IMR-90 (cell line): ENCODE results near the gene CXorf49. TPM values are rescaled to one million over a fixed set of nuclear protein-coding genes. Genes with fewer than 3 reads are reported as not detected.

Experiments
- ATAC-seq: fragments of 200-7000 bp; cut with Tn5 transposase; 2 replicates; pipeline ENCODE4 v1.9.1; 2020; ENCODE audit warnings: low read depth, mild to moderate bottlenecking, moderate library complexity
- BruUV-seq: library from RNA; stranded (reverse); fragments of 400-500 nt; replicated peaks from 2 replicates; lab custom pipeline; 2021; lab: Mats Ljungman, UMichigan
- CTCF ChIA-PET: fragments of 300-600 bp; formaldehyde crosslinking; extraction: SDS; loops from one replicate; lab custom pipeline; 2021; ENCODE audit warnings: antibody characterized with exemption; lab: Yijun Ruan, JAX
- POLR2A ChIA-PET: fragments of 300-600 bp; sonication (Branson Sonifier 250); formaldehyde crosslinking; loops from one replicate; lab custom pipeline; 2022; ENCODE audit warnings: antibody characterized with exemption; ENCODE audit not compliant: unreplicated experiment; lab: Charles Lee
- DNase-seq: peaks from one replicate; pipeline ENCODE4 v3.0.0; 2013
- H2AFZ ChIP-seq: replicated peaks from 2 replicates; pipeline ENCODE3; 2013; ENCODE audit warnings: low read length, mild to moderate bottlenecking; ENCODE audit not compliant: poor library complexity
- H2AK5ac ChIP-seq: 2 replicates; pipeline ENCODE4 v1.6.1; 2013; ENCODE audit warnings: low read depth, low read length, inconsistent platforms
- H2AK9ac ChIP-seq: replicated peaks from 2 replicates; pipeline ENCODE3; 2013; ENCODE audit warnings: mild to moderate bottlenecking, low read depth, low read length, moderate library complexity; ENCODE audit not compliant: poor library complexity
- H2BK120ac ChIP-seq: 2 replicates; pipeline ENCODE4 v1.6.1; 2013; ENCODE audit warnings: low read depth, low read length, inconsistent platforms
- H2BK15ac ChIP-seq: 3 replicates; pipeline ENCODE4 v1.6.1; 2013; ENCODE audit warnings: low read depth, low read length, inconsistent platforms
- H2BK20ac ChIP-seq: 2 replicates; pipeline ENCODE4 v1.6.1; 2013; ENCODE audit warnings: low read depth, mild to moderate bottlenecking, inconsistent platforms, low read length, moderate library complexity
- H2BK5ac ChIP-seq: 2 replicates; pipeline ENCODE4 v1.6.1; 2013; ENCODE audit warnings: mild to moderate bottlenecking, low read depth, low read length, inconsistent platforms; ENCODE audit not compliant: poor library complexity, severe bottlenecking
- H3K14ac ChIP-seq: replicated peaks from 2 replicates; pipeline ENCODE4 v1.6.1; 2013; ENCODE audit warnings: low read depth, low read length, inconsistent platforms
- H3K18ac ChIP-seq: 2 replicates; pipeline ENCODE4 v1.6.1; 2013; ENCODE audit warnings: low read depth, low read length, control low read depth
- H3K23ac ChIP-seq: 2 replicates; pipeline ENCODE4 v1.6.1; 2013; ENCODE audit warnings: low read depth, low read length, inconsistent platforms
- H3K27ac ChIP-seq: 2 replicates; pipeline ENCODE4 v1.5.1; 2013; ENCODE audit warnings: mild to moderate bottlenecking, control low read depth, low read length; ENCODE audit not compliant: insufficient read depth
- H3K27me3 ChIP-seq: 2 replicates; pipeline ENCODE4 v1.6.1; 2013; ENCODE audit warnings: low read length; ENCODE audit not compliant: control insufficient read depth, insufficient read depth
- H3K36me3 ChIP-seq: 2 replicates; pipeline ENCODE4 v1.6.1; 2013; ENCODE audit warnings: low read length, mixed read lengths; ENCODE audit not compliant: control insufficient read depth, insufficient read depth
- H3K4ac ChIP-seq: 2 replicates; pipeline ENCODE4 v1.6.1; 2013; ENCODE audit warnings: low read depth, low read length, inconsistent platforms
- H3K4me1 ChIP-seq: 2 replicates; pipeline ENCODE4 v1.6.1; 2013; ENCODE audit warnings: low read length, mixed read lengths; ENCODE audit not compliant: control insufficient read depth, insufficient read depth
- H3K4me2 ChIP-seq: 2 replicates; pipeline ENCODE4 v1.6.1; 2013; ENCODE audit warnings: low read depth, mild to moderate bottlenecking, control low read depth, low read length, moderate library complexity
- H3K4me3 ChIP-seq: 2 replicates; pipeline ENCODE4 v1.5.1; 2013; ENCODE audit warnings: low read depth, mild to moderate bottlenecking, control low read depth, low read length, moderate library complexity; ENCODE audit not compliant: insufficient read depth
- H3K56ac ChIP-seq: 2 replicates; pipeline ENCODE4 v1.6.1; 2013; ENCODE audit warnings: low read length, inconsistent platforms; ENCODE audit not compliant: insufficient read depth; ENCODE audit errors: extremely low read depth
- H3K79me1 ChIP-seq, 2 experiments: 2 replicates each; pipeline ENCODE4 v1.6.1; 2013; ENCODE audit warnings: low read length in 2 of 2, inconsistent platforms in 1 of 2, low read depth in 1 of 2
- H3K9ac ChIP-seq: 2 replicates; pipeline ENCODE4 v1.6.1; 2013; ENCODE audit warnings: low read depth, low read length, control low read depth
- H3K9me1 ChIP-seq: 2 replicates; pipeline ENCODE4 v1.6.1; 2013; ENCODE audit warnings: low read length, inconsistent platforms; ENCODE audit not compliant: insufficient read depth
- H3K9me3 ChIP-seq: 2 replicates; pipeline ENCODE4 v1.6.1; 2013; ENCODE audit warnings: low read length; ENCODE audit not compliant: control insufficient read depth, insufficient read depth
- H4K20me1 ChIP-seq: 2 replicates; pipeline ENCODE4 v1.6.1; 2013; ENCODE audit warnings: low read length, inconsistent platforms; ENCODE audit not compliant: insufficient read depth
- H4K5ac ChIP-seq: 2 replicates; pipeline ENCODE4 v1.6.1; 2013; ENCODE audit warnings: mild to moderate bottlenecking, low read depth, low read length, control low read depth
- H4K8ac ChIP-seq, 2 experiments: 2 replicates each; pipeline ENCODE4 v1.6.1; 2013; ENCODE audit warnings: low read depth in 2 of 2, low read length in 2 of 2, control low read depth in 1 of 2, inconsistent platforms in 1 of 2
- H4K91ac ChIP-seq: 2 replicates; pipeline ENCODE4 v1.6.1; 2013; ENCODE audit warnings: low read depth, low read length, inconsistent platforms; ENCODE audit not compliant: insufficient read depth
- BHLHE40 ChIP-seq: fragments of 150-350 bp; IDR thresholded peaks from 2 replicates; pipeline ENCODE4 v1.6.1; 2016; ENCODE audit warnings: mild to moderate bottlenecking, low read depth, low read length
- CEBPB ChIP-seq: IDR thresholded peaks from 2 replicates; pipeline ENCODE4 v1.6.1; 2012; ENCODE audit warnings: low read depth, low read length, improper control_type of control experiment
- CHD1 ChIP-seq: IDR thresholded peaks from 2 replicates; pipeline ENCODE4 v1.6.1; 2012; ENCODE audit warnings: low read depth, low read length, improper control_type of control experiment
- FOS ChIP-seq: fragments of 150-350 bp; IDR thresholded peaks from 2 replicates; pipeline ENCODE4 v1.6.1; 2016; ENCODE audit warnings: low read depth, low read length
- MAZ ChIP-seq: IDR thresholded peaks from 2 replicates; pipeline ENCODE4 v1.6.1; 2012; ENCODE audit warnings: low read depth, mild to moderate bottlenecking, low read length, improper control_type of control experiment, moderate library complexity, borderline replicate concordance
- MXI1 ChIP-seq: IDR thresholded peaks from 2 replicates; pipeline ENCODE4 v1.6.1; 2012; ENCODE audit warnings: low read depth, mild to moderate bottlenecking, low read length, moderate library complexity, borderline replicate concordance
- NFE2L2 ChIP-seq: fragments of 150-350 bp; IDR thresholded peaks from 2 replicates; pipeline ENCODE4 v1.6.1; 2016; ENCODE audit warnings: low read depth, mild to moderate bottlenecking, low read length
- POLR2A ChIP-seq: IDR thresholded peaks from 2 replicates; pipeline ENCODE4 v1.6.1; 2012; ENCODE audit warnings: mild to moderate bottlenecking, low read depth, low read length
- RAD21 ChIP-seq: IDR thresholded peaks from 2 replicates; pipeline ENCODE4 v1.6.1; 2012; ENCODE audit warnings: low read length, improper control_type of control experiment
- RCOR1 ChIP-seq: IDR thresholded peaks from 2 replicates; pipeline ENCODE4 v1.6.1; 2012; ENCODE audit warnings: mild to moderate bottlenecking, low read length, improper control_type of control experiment; ENCODE audit not compliant: insufficient replicate concordance
- SMC3 ChIP-seq: fragments of 150-350 bp; IDR thresholded peaks from 2 replicates; pipeline ENCODE4 v1.6.1; 2016; ENCODE audit warnings: low read depth, mild to moderate bottlenecking, antibody characterized with exemption, low read length, moderate library complexity
- WGBS, 2 experiments: methylation state at CpG; one replicate each; pipeline versions ENCODE4 v1.1.5 to v1.1.7; 2013; ENCODE audit warnings: missing lambda C conversion rate in 2 of 2; ENCODE audit not compliant: insufficient read length in 1 of 2; ENCODE audit errors: extremely low coverage in 2 of 2; 5-methylcytosine and 5-hydroxymethylcytosine counted together
- dilution Hi-C: fragments of 300-500 bp; cut with HindIII; formaldehyde crosslinking; loops from one replicate; pipeline ENCODE4 v1.14.3; 2018; ENCODE audit warnings: low sequenced_read_pairs; ENCODE audit not compliant: unreplicated experiment
- in situ Hi-C: fragments of 300-500 bp; cut with MboI; formaldehyde crosslinking; loops from 3 replicates; pipeline ENCODE4 v1.14.3; 2019; ENCODE audit warnings: low sequenced_read_pairs, inconsistent platforms, mixed read lengths
- intact Hi-C: fragments of 100-400 bp; cut with micrococcal nuclease; formaldehyde crosslinking; loops from 2 replicates; pipeline ENCODE4 v1.10.0; 2022
- polyA plus RNA-seq, 3 experiments: library from polyadenylated mRNA; depleted of rRNA; stranded (reverse); fragments of >200 nt; gene quantifications; 2 replicates each; pipeline ENCODE4 v1.2.3, GENCODE V29; 2012; ENCODE audit warnings: low replicate concordance in 1 of 3
- total RNA-seq: library from RNA; depleted of rRNA; stranded (reverse); fragments of >200 nt; gene quantifications from 2 replicates; pipeline ENCODE4 v1.2.3, GENCODE V29; 2012
- TF ChIP-seq, protein P1 (sequence below): conservative IDR thresholded peaks from 2 replicates; pipeline ENCODE4 v1.5.1; 2012; ENCODE audit warnings: mild to moderate bottlenecking, low read depth, low read length, improper control_type of control experiment
- TF ChIP-seq, protein P2 (sequence below): fragments of 150-350 bp; IDR thresholded peaks from 2 replicates; pipeline ENCODE4 v1.6.1; 2016; ENCODE audit warnings: low read depth, mild to moderate bottlenecking, low read length, moderate library complexity, borderline replicate concordance
- TF ChIP-seq, protein P3 (sequence below): fragments of 150-350 bp; IDR thresholded peaks from 2 replicates; pipeline ENCODE4 v1.6.1; 2017; ENCODE audit warnings: mild to moderate bottlenecking, antibody characterized with exemption, low read length, low read depth

Gene CXorf49
- total and polyA plus RNA-seq, 2 of the 4 experiments (the other 2 are of a cell fraction): not detected

DNA sequence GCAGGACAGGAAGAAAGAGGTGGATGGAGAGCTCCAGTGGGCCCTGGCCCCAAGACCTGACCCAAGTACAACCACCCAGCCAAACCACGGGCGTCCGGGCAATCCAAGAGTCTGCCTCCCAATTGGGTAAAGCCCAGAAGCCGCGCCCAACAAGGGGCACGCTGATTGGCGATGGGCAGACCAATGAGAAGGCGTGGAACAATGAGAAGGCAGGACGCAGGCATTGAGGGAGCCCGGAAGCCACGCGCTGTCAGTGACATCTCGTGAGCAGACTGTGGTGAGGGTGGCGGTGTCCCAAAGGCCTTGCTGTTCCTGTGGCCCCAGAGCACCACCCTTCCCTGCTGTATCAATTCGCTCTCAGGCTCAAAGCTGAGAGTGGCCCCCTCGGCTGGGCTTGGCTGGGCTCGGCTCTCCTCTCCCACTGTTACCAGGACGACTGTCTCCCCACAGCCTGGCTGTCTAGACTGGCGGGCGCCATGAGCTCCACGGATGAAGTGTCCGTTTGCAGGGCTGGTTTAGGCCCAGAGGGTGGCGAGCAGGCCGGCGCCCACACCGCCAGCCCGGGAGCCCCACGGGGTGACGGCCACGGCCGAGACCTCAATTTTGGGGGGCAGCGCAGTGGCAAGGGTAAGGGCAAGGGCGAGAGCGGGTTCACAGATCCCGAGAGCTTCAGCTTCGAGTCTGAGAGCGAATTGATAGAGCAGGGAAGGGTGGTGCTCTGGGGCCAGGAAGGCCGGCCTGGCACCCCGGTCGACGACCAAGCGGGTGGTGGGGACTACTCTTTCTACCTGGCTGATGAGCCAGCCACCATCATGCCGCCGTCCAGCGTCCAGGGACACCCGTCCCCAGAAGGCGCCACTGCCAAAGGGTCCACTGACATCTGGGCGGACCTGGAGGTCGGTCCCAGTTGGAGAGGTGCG lies 50.5 kb downstream of the CXorf49 start, which contains the start of gene LOC101059915:
TSS of gene LOC101059915 (plus strand) at position 219 of the 920 bp plus-strand sequence.
- H2BK120ac ChIP-seq: no peak within 1 kb of the TSS
- no peaks in the 10 kb centered on the region for H4K20me1 ChIP-seq
- no peak within 1 kb of the TSS for H2BK5ac ChIP-seq
- H3K56ac ChIP-seq: no peak within 1 kb of the TSS
- no peaks in the 10 kb centered on the region for H3K4me1 ChIP-seq
- H3K14ac ChIP-seq: no peak within 1 kb of the TSS
- no peak within 1 kb of the TSS for H3K18ac ChIP-seq
- ChIA-PET CTCF (no interaction called here), POLR2A (no interaction called here)
- no peak within 1 kb of the TSS for H3K23ac ChIP-seq
- in situ Hi-C loops: loop anchor here (25.0 kb wide), 1 partner anchor 195 kb away; no protein-coding TSS in a partner anchor
- no peak within 1 kb of the TSS for H3K4ac ChIP-seq
- ATAC-seq (no peak), DNase-seq (no peak)
- no peak within 1 kb of the TSS for H2AFZ ChIP-seq
- WGBS, 2 experiments: 86% methylated on average over 37 of the region's 50 CpGs; no CpG with 5 or more reads in 1 of the 2 experiments
- H3K9ac ChIP-seq: no peak within 1 kb of the TSS
- no peak within 1 kb of the TSS for H3K4me2 ChIP-seq
- peaks cover 13% of the 10 kb centered on the region for H3K27me3 ChIP-seq
- H3K79me1 ChIP-seq: no peaks in the 10 kb centered on the region
- no peaks in the 10 kb centered on the region for H3K9me1 ChIP-seq
- H2BK20ac ChIP-seq: no peak within 1 kb of the TSS
- no peak within 1 kb of the TSS for H2BK15ac ChIP-seq
- H2AK5ac ChIP-seq: no peak within 1 kb of the TSS
- H3K4me3 ChIP-seq: no peak within 1 kb of the TSS
- intact Hi-C loops: no loop called here
- dilution Hi-C loops: no loop called here
- H3K36me3 ChIP-seq: no peaks in the 10 kb centered on the region
- no peak within 1 kb of the TSS for H4K5ac ChIP-seq
- H3K27ac ChIP-seq: no peak within 1 kb of the TSS
- H4K91ac ChIP-seq: no peak within 1 kb of the TSS
- no peak within 1 kb of the TSS for H4K8ac ChIP-seq
- peak within 1 kb of the TSS; percentile 42 for H2AK9ac ChIP-seq
- peaks cover 2% of the 10 kb centered on the region; the same call in 1 of the 2 replicates for H3K9me3 ChIP-seq
- no TSS peak for BruUV-seq
- TF ChIP-seq RAD21 (no peak), POLR2A (no peak), SMC3 (no peak), CEBPB (no peak), RCOR1 (no peak), CHD1 (no peak), BHLHE40 (no peak), MXI1 (no peak), MAZ (no peak), FOS (no peak), NFE2L2 (no peak)
- TF ChIP-seq, protein P1, sequence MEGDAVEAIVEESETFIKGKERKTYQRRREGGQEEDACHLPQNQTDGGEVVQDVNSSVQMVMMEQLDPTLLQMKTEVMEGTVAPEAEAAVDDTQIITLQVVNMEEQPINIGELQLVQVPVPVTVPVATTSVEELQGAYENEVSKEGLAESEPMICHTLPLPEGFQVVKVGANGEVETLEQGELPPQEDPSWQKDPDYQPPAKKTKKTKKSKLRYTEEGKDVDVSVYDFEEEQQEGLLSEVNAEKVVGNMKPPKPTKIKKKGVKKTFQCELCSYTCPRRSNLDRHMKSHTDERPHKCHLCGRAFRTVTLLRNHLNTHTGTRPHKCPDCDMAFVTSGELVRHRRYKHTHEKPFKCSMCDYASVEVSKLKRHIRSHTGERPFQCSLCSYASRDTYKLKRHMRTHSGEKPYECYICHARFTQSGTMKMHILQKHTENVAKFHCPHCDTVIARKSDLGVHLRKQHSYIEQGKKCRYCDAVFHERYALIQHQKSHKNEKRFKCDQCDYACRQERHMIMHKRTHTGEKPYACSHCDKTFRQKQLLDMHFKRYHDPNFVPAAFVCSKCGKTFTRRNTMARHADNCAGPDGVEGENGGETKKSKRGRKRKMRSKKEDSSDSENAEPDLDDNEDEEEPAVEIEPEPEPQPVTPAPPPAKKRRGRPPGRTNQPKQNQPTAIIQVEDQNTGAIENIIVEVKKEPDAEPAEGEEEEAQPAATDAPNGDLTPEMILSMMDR: no peak
- TF ChIP-seq, protein P2, sequence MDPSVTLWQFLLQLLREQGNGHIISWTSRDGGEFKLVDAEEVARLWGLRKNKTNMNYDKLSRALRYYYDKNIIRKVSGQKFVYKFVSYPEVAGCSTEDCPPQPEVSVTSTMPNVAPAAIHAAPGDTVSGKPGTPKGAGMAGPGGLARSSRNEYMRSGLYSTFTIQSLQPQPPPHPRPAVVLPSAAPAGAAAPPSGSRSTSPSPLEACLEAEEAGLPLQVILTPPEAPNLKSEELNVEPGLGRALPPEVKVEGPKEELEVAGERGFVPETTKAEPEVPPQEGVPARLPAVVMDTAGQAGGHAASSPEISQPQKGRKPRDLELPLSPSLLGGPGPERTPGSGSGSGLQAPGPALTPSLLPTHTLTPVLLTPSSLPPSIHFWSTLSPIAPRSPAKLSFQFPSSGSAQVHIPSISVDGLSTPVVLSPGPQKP: no peak
- TF ChIP-seq, protein P3, sequence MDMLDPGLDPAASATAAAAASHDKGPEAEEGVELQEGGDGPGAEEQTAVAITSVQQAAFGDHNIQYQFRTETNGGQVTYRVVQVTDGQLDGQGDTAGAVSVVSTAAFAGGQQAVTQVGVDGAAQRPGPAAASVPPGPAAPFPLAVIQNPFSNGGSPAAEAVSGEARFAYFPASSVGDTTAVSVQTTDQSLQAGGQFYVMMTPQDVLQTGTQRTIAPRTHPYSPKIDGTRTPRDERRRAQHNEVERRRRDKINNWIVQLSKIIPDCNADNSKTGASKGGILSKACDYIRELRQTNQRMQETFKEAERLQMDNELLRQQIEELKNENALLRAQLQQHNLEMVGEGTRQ: no peak
